Retina (tissue), 1 donor: ENCODE measurements around the gene ZBTB7B.

Experiments used
- DNase-seq: peaks from one replicate; pipeline ENCODE4 v3.0.0-alpha.2; 2016

The ZBTB7B gene

GRCh38 chr1:155018617-155019348 is 16.2 kb downstream of the ZBTB7B start:
- DNase-seq = no peak

- DNase-seq = no peak
Observed at GRCh38 chr1:155019377-155020245, 17.0 kb downstream of the ZBTB7B start.

GRCh38 chr1:155022136-155022926 is 19.7 kb downstream of the ZBTB7B start:
- DNase-seq = no peak

- no peak for DNase-seq
Observed at GRCh38 chr1:155022927-155023236, 20.3 kb downstream of the ZBTB7B start.

- DNase-seq = no peak
Observed at GRCh38 chr1:155023627-155024026, 21.0 kb downstream of the ZBTB7B start.

GRCh38 chr1:155024315-155024714 is 21.7 kb downstream of the ZBTB7B start:
- no peak for DNase-seq

- no peak for DNase-seq
Observed at GRCh38 chr1:155026154-155026553, 23.6 kb downstream of the ZBTB7B start.

GRCh38 chr1:155026588-155026987 is 24.0 kb downstream of the ZBTB7B start:
- no peak for DNase-seq

GRCh38 chr1:155029513-155030242 is 27.1 kb downstream of the ZBTB7B start:
- no peak for DNase-seq

- DNase-seq = no peak
Observed at GRCh38 chr1:155030243-155030795, 27.7 kb downstream of the ZBTB7B start.

- DNase-seq = no peak
Observed at GRCh38 chr1:155030899-155031298, 28.3 kb downstream of the ZBTB7B start.

- no peak for DNase-seq
Observed at GRCh38 chr1:155032886-155033285, 30.3 kb downstream of the ZBTB7B start.

GRCh38 chr1:155033524-155033923 is 30.9 kb downstream of the ZBTB7B start, which contains the start of the genes DCST1 and DCST2:
DCST1 (plus strand) TSS chr1:155033824; CDS start chr1:155034037, 213 bp downstream.
DCST2 (minus strand) TSS chr1:155033781; CDS start chr1:155033701, 80 bp downstream.
- DNase-seq = no peak

GRCh38 chr1:155034318-155035208 is 32.0 kb downstream of the ZBTB7B start:
- DNase-seq = no peak

GRCh38 chr1:155035936-155036335 is 33.3 kb downstream of the ZBTB7B start:
- DNase-seq = no peak

GRCh38 chr1:155037043-155037442 is 34.4 kb downstream of the ZBTB7B start:
- no peak for DNase-seq

- DNase-seq = no peak
Observed at GRCh38 chr1:155037851-155038441, 35.3 kb downstream of the ZBTB7B start.

- DNase-seq = no peak
Observed at GRCh38 chr1:155038602-155039307, 36.2 kb downstream of the ZBTB7B start.

GRCh38 chr1:155039308-155039669 is 36.7 kb downstream of the ZBTB7B start:
- no peak for DNase-seq
